Gastroesophageal sphincter (tissue), 4 donors: ENCODE data around the gene THADA. TPM values are rescaled to one million over a fixed set of nuclear protein-coding genes. Genes with fewer than 3 reads are reported as not detected.

Experiments used
- ATAC-seq: fragments of 150-250 bp; one replicate; pipeline ENCODE4 v1.9.1; 2016; ENCODE audit warnings: mild to moderate bottlenecking, moderate library complexity
- H3K27ac ChIP-seq, 4 donors: fragments of 200-600 bp; sonication (generic) in 3 of 4; 1 replicate in 3 of 4; 2 replicates in 1 of 4; pipeline ENCODE4 v1.5.1; 2016 to 2019
- H3K27me3 ChIP-seq: fragments of 200-600 bp; sonication (generic); one replicate; pipeline ENCODE4 v1.5.1; 2019
- H3K36me3 ChIP-seq, 2 donors: fragments of 200-600 bp; sonication (generic); one replicate each; pipeline ENCODE4 v1.5.1; 2019; ENCODE audit warnings: control low read depth in 1 of 2
- H3K4me1 ChIP-seq, 3 donors: fragments of 200-600 bp; sonication (generic); 1 replicate in 2 of 3; 2 replicates in 1 of 3; pipeline ENCODE4 v1.5.1; 2016 to 2019; ENCODE audit warnings: control low read depth in 2 of 3
- H3K4me3 ChIP-seq, 2 donors: fragments of 200-600 bp; sonication (generic); one replicate each; pipeline ENCODE4 v1.5.1; 2019; ENCODE audit warnings: mild to moderate bottlenecking in 1 of 2, moderate library complexity in 1 of 2
- H3K9me3 ChIP-seq, 3 donors: fragments of 200-600 bp; sonication (generic); one replicate each; pipeline ENCODE4 v1.5.1; 2017 to 2019; ENCODE audit warnings: control low read depth in 2 of 3
- EP300 ChIP-seq: sonication (generic); formaldehyde crosslinking; IDR thresholded peaks from one replicate; pipeline ENCODE4 v1.6.1; 2017; ENCODE audit warnings: antibody characterized with exemption, mild to moderate bottlenecking
- POLR2A ChIP-seq, 2 donors: fragments of 450-650 bp; IDR thresholded peaks; one replicate each; pipeline ENCODE4 v1.6.1; 2017; ENCODE audit warnings: antibody characterized with exemption in 2 of 2, mild to moderate bottlenecking in 2 of 2, moderate library complexity in 1 of 2
- POLR2AphosphoS5 ChIP-seq: sonication (generic); formaldehyde crosslinking; IDR thresholded peaks from one replicate; pipeline ENCODE4 v1.6.1; 2017; ENCODE audit warnings: antibody characterized with exemption
- WGBS, 2 donors: methylation state at CpG; one replicate each; pipeline ENCODE4 v1.1.5; 2018; ENCODE audit warnings: low coverage in 1 of 2; 5-methylcytosine and 5-hydroxymethylcytosine counted together
- total RNA-seq, 4 donors: library from RNA; depleted of rRNA; stranded (reverse); fragments of >200 nt; gene quantifications; one replicate each; pipeline ENCODE4 v1.1.0, GENCODE V29; 2016
- TF ChIP-seq, protein P1 (sequence below), 4 experiments: fragments of 200-600 bp in 2 of 4; fragments of 450-650 bp in 2 of 4; sonication (generic) in 1 of 4; IDR thresholded peaks; one replicate each; pipeline ENCODE4 v1.5.1; 2017 to 2019; ENCODE audit warnings: antibody characterized with exemption in 4 of 4, mild to moderate bottlenecking in 2 of 4, moderate library complexity in 2 of 4

Gene THADA
- total RNA-seq, 4 donors from 2014 or later, result 19.7 to 34.4 (median 22.3) TPM

DNA sequence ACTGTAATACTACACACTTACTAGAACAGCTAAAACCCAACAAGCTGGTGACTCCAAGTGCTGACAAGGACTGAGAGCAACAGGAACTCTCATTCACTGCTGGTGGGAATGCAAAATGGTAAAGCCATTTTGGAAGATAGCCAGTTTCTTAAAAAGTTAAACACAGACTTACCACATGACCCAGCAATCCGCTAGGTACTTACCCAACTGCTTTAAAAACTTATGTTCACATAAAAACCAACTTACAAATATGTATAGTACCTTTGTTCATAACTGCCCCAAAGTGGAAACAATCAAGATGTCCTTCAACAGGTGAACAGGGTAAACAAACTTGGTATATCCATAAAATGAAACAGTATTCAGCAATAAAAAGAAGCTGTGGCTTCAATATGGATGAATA, 216.3 kb downstream of the THADA start:
- WGBS, 2 donors, result 89 to 100% methylated on average over 1 of the region's 1 CpG
- no peaks in the 10 kb centered on the region for H3K36me3 ChIP-seq
- ATAC-seq, result no peak
- TF ChIP-seq POLR2A (IDR thresholded peaks at IDR 0.05) (no peak), POLR2AphosphoS5 (no peak), EP300 (no peak)
- TF ChIP-seq, protein P1, sequence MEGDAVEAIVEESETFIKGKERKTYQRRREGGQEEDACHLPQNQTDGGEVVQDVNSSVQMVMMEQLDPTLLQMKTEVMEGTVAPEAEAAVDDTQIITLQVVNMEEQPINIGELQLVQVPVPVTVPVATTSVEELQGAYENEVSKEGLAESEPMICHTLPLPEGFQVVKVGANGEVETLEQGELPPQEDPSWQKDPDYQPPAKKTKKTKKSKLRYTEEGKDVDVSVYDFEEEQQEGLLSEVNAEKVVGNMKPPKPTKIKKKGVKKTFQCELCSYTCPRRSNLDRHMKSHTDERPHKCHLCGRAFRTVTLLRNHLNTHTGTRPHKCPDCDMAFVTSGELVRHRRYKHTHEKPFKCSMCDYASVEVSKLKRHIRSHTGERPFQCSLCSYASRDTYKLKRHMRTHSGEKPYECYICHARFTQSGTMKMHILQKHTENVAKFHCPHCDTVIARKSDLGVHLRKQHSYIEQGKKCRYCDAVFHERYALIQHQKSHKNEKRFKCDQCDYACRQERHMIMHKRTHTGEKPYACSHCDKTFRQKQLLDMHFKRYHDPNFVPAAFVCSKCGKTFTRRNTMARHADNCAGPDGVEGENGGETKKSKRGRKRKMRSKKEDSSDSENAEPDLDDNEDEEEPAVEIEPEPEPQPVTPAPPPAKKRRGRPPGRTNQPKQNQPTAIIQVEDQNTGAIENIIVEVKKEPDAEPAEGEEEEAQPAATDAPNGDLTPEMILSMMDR (IDR thresholded peaks at IDR 0.05), result no peak
- no peak overlapping the region for H3K27ac ChIP-seq
- no peak overlapping the region for H3K4me3 ChIP-seq
- H3K9me3 ChIP-seq, result no peaks in the 10 kb centered on the region
- no peaks in the 10 kb centered on the region for H3K27me3 ChIP-seq
- H3K4me1 ChIP-seq, result peaks cover 8 to 32% (median 9%) of the 10 kb centered on the region in 3 donors

GRCh38 chr2:43377327-43377726, 218.5 kb downstream of the THADA start:
- Histone ChIP-seq H3K27me3 (no peaks in the 10 kb centered on the region), H3K36me3 (no peaks in the 10 kb centered on the region), H3K27ac (no peak overlapping the region), H3K9me3 (no peaks in the 10 kb centered on the region), H3K4me1 (peaks cover 8 to 37% (median 9%) of the 10 kb centered on the region in 3 donors), H3K4me3 (no peak overlapping the region)
- WGBS, 2 donors, result 94 to 100% methylated on average over 3 of the region's 3 CpGs
- ATAC-seq, result no peak
- TF ChIP-seq, protein P1 (IDR thresholded peaks at IDR 0.05), result no peak
- TF ChIP-seq POLR2AphosphoS5 (no peak), POLR2A (IDR thresholded peaks at IDR 0.05) (no peak), EP300 (no peak)

- H3K36me3 ChIP-seq, result no peaks in the 10 kb centered on the region
- no peaks in the 10 kb centered on the region for H3K9me3 ChIP-seq
- H3K27me3 ChIP-seq, result no peaks in the 10 kb centered on the region
- no peak for TF ChIP-seq EP300
- TF ChIP-seq POLR2A (IDR thresholded peaks at IDR 0.05), result no peak
- no peak for TF ChIP-seq POLR2AphosphoS5
- TF ChIP-seq, protein P1 (IDR thresholded peaks at IDR 0.05), result no peak
- 33 to 66% methylated on average over 2 to 8 of the region's 8 CpGs for WGBS, 2 donors
- H3K27ac ChIP-seq, result peak overlapping the region in 3 of 4 donors; percentile 48 to 72 (median 57)
- H3K4me3 ChIP-seq, result no peak overlapping the region
- no peak for ATAC-seq
- peaks cover 8 to 44% (median 9%) of the 10 kb centered on the region in 3 donors for H3K4me1 ChIP-seq
These were observed 219.2 kb downstream of the THADA start for GRCh38 chr2:43376523-43377198.

GRCh38 chr2:43375746-43376522, 219.9 kb downstream of the THADA start:
- 23 to 67% methylated on average over 3 of the region's 3 CpGs for WGBS, 2 donors
- Histone ChIP-seq H3K27me3 (no peaks in the 10 kb centered on the region), H3K36me3 (no peaks in the 10 kb centered on the region), H3K27ac (peak overlapping the region; percentile 34 to 72 (median 52)), H3K9me3 (no peaks in the 10 kb centered on the region), H3K4me1 (peaks cover 8 to 51% (median 16%) of the 10 kb centered on the region in 3 donors), H3K4me3 (no peak overlapping the region)
- peak; percentile 51 for ATAC-seq
- no peak for TF ChIP-seq POLR2AphosphoS5

GRCh38 chr2:43372416-43373081, 223.3 kb downstream of the THADA start:
- ATAC-seq, result no peak
- H3K4me3 ChIP-seq, result no peak overlapping the region
- H3K36me3 ChIP-seq, result no peaks in the 10 kb centered on the region
- H3K27me3 ChIP-seq, result no peaks in the 10 kb centered on the region
- 81 to 90% methylated on average over 7 to 8 of the region's 8 CpGs for WGBS, 2 donors
- peaks cover 15 to 75% (median 16%) of the 10 kb centered on the region in 3 donors for H3K4me1 ChIP-seq
- no peak for TF ChIP-seq POLR2A (IDR thresholded peaks at IDR 0.05)
- TF ChIP-seq POLR2AphosphoS5, result no peak
- no peak for TF ChIP-seq EP300
- TF ChIP-seq, protein P1 (IDR thresholded peaks at IDR 0.05), result no peak
- no peaks in the 10 kb centered on the region for H3K9me3 ChIP-seq
- H3K27ac ChIP-seq, result peak overlapping the region in 3 of 4 donors; percentile 3 to 70 (median 40)
